NT2/D1 (cell line): ENCODE results near the gene ZNF8.

ENCODE experiments used
- YY1 ChIP-seq: IDR thresholded peaks from 2 replicates; pipeline ENCODE4 v1.6.1; 2011; ENCODE audit not compliant: insufficient read length, insufficient read depth
- ZNF274 ChIP-seq: IDR thresholded peaks from 2 replicates; pipeline ENCODE4 v1.6.1; 2011; ENCODE audit warnings: mild to moderate bottlenecking, low read depth, low read length

DNA sequence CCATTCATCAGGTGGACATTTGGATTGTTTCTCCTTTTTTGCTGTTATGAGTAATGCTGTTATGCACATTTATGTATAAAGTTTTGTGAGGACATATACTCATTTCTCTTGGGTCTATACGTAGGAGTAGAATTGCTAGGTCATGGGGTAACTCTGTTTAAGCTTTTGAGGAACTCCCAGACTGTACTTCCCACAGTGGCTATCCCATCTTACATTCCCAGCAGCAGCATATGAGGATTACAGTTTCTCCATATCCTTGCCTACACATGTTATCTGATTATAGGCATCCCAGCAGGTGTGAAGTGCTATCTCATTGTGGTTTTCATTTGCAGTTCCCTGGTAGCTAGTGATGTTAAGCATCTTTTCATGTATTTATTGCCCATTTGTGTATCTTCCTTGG, 53.9 kb downstream of the ZNF8 start:
- TF ChIP-seq YY1, result no peak
- no peak for TF ChIP-seq ZNF274
